Activated B cell treated with CpG ODN at 0.5 μM for 24 hours (primary cell): ENCODE data around the gene BAHCC1. TPM values are rescaled to one million over a fixed set of nuclear protein-coding genes. Genes with fewer than 3 reads are reported as not detected.

Experiments used
- ATAC-seq: fragments of 200-7000 bp; cut with Tn5 transposase; one replicate; pipeline ENCODE4 v1.10.0; 2021; ENCODE audit warnings: low read depth, mild to moderate bottlenecking, moderate library complexity
- CTCF ChIA-PET: fragments of 350-600 bp; sonication (Branson Sonifier 250); formaldehyde crosslinking; loops from one replicate; lab custom pipeline; 2021; ENCODE audit warnings: antibody characterized with exemption; lab: Charles Lee
- POLR2A ChIA-PET: fragments of 350-600 bp; sonication (Branson Sonifier 250); formaldehyde crosslinking; loops from one replicate; lab custom pipeline; 2021; ENCODE audit warnings: antibody characterized with exemption; lab: Charles Lee
- DNase-seq: peaks from one replicate; pipeline ENCODE4 v3.0.0; 2022
- H3K27ac Mint-ChIP-seq: one replicate; pipeline ENCODE4 v1.8.0; 2020; ENCODE audit warnings: mixed read lengths
- H3K27me3 Mint-ChIP-seq: one replicate; pipeline ENCODE4 v1.8.0; 2021; ENCODE audit warnings: mixed read lengths
- H3K36me3 Mint-ChIP-seq: one replicate; pipeline ENCODE4 v1.8.0; 2021; ENCODE audit warnings: low read depth, mixed read lengths
- H3K4me1 Mint-ChIP-seq: one replicate; pipeline ENCODE4 v1.8.0; 2021; ENCODE audit warnings: mixed read lengths
- H3K4me3 Mint-ChIP-seq: one replicate; pipeline ENCODE4 v1.8.0; 2020; ENCODE audit warnings: mild to moderate bottlenecking, mixed read lengths
- H3K9me3 Mint-ChIP-seq: one replicate; pipeline ENCODE4 v1.8.0; 2020; ENCODE audit warnings: mixed read lengths
- CTCF ChIP-seq: fragments of 200-600 bp; IDR thresholded peaks from one replicate; pipeline ENCODE4 v1.8.0; 2022; ENCODE audit warnings: antibody characterized with exemption, mild to moderate bottlenecking
- intact Hi-C: fragments of 100-400 bp; cut with micrococcal nuclease; formaldehyde crosslinking; loops from one replicate; pipeline ENCODE4 v1.15.1; 2024
- total RNA-seq: library from RNA; stranded (reverse); gene quantifications from 2 replicates; pipeline ENCODE4 v1.2.3, GENCODE V29; 2022

The BAHCC1 gene
- total RNA-seq, 1 donor from 2014 or later: 0.13 TPM

GRCh38 chr17:81513372-81513752, 118.1 kb downstream of the BAHCC1 start:
- ATAC-seq (peak; percentile 11), DNase-seq (peak; percentile 66)
- Mint-ChIP-seq H3K9me3 (no peaks in the 10 kb centered on the region), H3K4me3 (peak overlapping the region; percentile 86), H3K4me1 (peaks cover 59% of the 10 kb centered on the region), H3K27ac (peak overlapping the region; percentile 94), H3K36me3 (peaks cover 48% of the 10 kb centered on the region), H3K27me3 (no peaks in the 10 kb centered on the region)
- ChIA-PET POLR2A (interaction anchor here (0.9 to 14.0 kb wide), 21 partner anchors 8 to 1674 kb away, joined by 3 to 188 read pairs (median 7); partner anchors contain the start of genes ARL16, BAHCC1, CBX4 and CEP131), CTCF (no interaction called here)
- no peak for TF ChIP-seq CTCF
- intact Hi-C loops: loop anchor here (2.0 to 10.0 kb wide), 6 partner anchors 119 to 1709 kb away; partner anchors contain the start of genes BAHCC1, EIF4A3, FASN and P4HB

- H3K27ac Mint-ChIP-seq: peak overlapping the region; percentile 94
- H3K4me1 Mint-ChIP-seq: peaks cover 58% of the 10 kb centered on the region
Measured at GRCh38 chr17:81513753-81514488, 118.7 kb downstream of the BAHCC1 start.

GRCh38 chr17:81514489-81514738, 119.2 kb downstream of the BAHCC1 start:
- intact Hi-C loops: loop anchor here (1.0 to 10.0 kb wide), 6 partner anchors 219 to 1710 kb away; partner anchors contain the start of genes EIF4A3, FASN, P4HB and SLC38A10
- POLR2A ChIA-PET: interaction anchor here (0.6 to 14.0 kb wide), 15 partner anchors 9 to 356 kb away, joined by 3 to 188 read pairs (median 13); partner anchors contain the start of genes CEP131, FAAP100, NDUFAF8 and SLC38A10
- peaks cover 53% of the 10 kb centered on the region for H3K4me1 Mint-ChIP-seq

More at GRCh38 chr17:81513753-81514488, 118.7 kb downstream of the BAHCC1 start:
- POLR2A ChIA-PET: interaction anchor here (0.6 to 14.0 kb wide), 21 partner anchors 9 to 1675 kb away, joined by 3 to 188 read pairs (median 8); partner anchors contain the start of genes ARL16, CBX4, CEP131 and FAAP100
- CTCF ChIA-PET: no interaction called here
- intact Hi-C loops: loop anchor here (1.0 to 10.0 kb wide), 7 partner anchors 119 to 1709 kb away; partner anchors contain the start of genes BAHCC1, EIF4A3, FASN and P4HB
- no peaks in the 10 kb centered on the region for H3K27me3 Mint-ChIP-seq
- H3K4me3 Mint-ChIP-seq: peak overlapping the region; percentile 86
- H3K9me3 Mint-ChIP-seq: no peaks in the 10 kb centered on the region
- DNase-seq (peak; percentile 60), ATAC-seq (no peak)
- H3K36me3 Mint-ChIP-seq: peaks cover 43% of the 10 kb centered on the region
- no peak for TF ChIP-seq CTCF

GRCh38 chr17:81514739-81515529, 119.7 kb downstream of the BAHCC1 start:
- H3K27me3 Mint-ChIP-seq: no peaks in the 10 kb centered on the region
- peak overlapping the region; percentile 93 for H3K4me3 Mint-ChIP-seq
- peaks cover 51% of the 10 kb centered on the region for H3K4me1 Mint-ChIP-seq
- DNase-seq (peak; percentile 76), ATAC-seq (peak; percentile 18)
- ChIA-PET CTCF (interaction anchor here (1.6 kb wide), 1 partner anchor 22 kb away, joined by 5 read pairs; no protein-coding TSS in a partner anchor), POLR2A (interaction anchor here (0.6 to 14.0 kb wide), 16 partner anchors 8 to 292 kb away, joined by 3 to 188 read pairs (median 8); partner anchors contain the start of genes BAHCC1, CEP131, FAAP100 and NDUFAF8)
- peaks cover 33% of the 10 kb centered on the region for H3K36me3 Mint-ChIP-seq
- intact Hi-C loops: loop anchor here (1.0 to 10.0 kb wide), 6 partner anchors 220 to 1710 kb away; partner anchors contain the start of genes EIF4A3, FASN, P4HB and SLC38A10
- peak overlapping the region; percentile 95 for H3K27ac Mint-ChIP-seq
- no peak for TF ChIP-seq CTCF
- H3K9me3 Mint-ChIP-seq: no peaks in the 10 kb centered on the region

More at GRCh38 chr17:81514489-81514738, 119.2 kb downstream of the BAHCC1 start:
- CTCF ChIA-PET: no interaction called here
- Mint-ChIP-seq H3K27me3 (no peaks in the 10 kb centered on the region), H3K36me3 (peaks cover 38% of the 10 kb centered on the region), H3K27ac (peak overlapping the region; percentile 94), H3K9me3 (no peaks in the 10 kb centered on the region), H3K4me3 (peak overlapping the region; percentile 86)
- ATAC-seq (no peak), DNase-seq (no peak)
- TF ChIP-seq CTCF: no peak
